ENCODE results near the gene IQGAP2.

DNA sequence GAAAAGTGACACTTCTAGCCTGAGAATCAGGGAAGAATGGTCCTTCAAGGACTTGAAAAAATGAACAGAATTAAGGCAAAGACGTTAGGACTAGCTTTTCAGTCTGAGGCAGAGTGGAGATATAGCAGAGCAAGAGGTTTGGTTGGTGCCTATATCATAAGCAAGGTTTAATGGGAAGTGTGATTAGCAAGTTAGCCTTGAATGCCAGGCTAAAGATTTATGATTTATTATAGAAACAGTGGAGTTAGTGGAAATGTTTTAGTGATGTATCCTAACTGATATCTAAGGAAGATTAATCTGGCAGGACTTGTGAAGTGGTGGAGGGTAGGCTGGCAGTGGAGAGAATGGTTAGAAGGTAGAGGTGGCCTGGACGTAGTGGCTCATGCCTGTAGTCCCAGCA, 213.1 kb downstream of the IQGAP2 start:
- no peak for TF ChIP-seq POLR2A (IDR thresholded peaks at IDR 0.05)
- TF ChIP-seq, protein P1, sequence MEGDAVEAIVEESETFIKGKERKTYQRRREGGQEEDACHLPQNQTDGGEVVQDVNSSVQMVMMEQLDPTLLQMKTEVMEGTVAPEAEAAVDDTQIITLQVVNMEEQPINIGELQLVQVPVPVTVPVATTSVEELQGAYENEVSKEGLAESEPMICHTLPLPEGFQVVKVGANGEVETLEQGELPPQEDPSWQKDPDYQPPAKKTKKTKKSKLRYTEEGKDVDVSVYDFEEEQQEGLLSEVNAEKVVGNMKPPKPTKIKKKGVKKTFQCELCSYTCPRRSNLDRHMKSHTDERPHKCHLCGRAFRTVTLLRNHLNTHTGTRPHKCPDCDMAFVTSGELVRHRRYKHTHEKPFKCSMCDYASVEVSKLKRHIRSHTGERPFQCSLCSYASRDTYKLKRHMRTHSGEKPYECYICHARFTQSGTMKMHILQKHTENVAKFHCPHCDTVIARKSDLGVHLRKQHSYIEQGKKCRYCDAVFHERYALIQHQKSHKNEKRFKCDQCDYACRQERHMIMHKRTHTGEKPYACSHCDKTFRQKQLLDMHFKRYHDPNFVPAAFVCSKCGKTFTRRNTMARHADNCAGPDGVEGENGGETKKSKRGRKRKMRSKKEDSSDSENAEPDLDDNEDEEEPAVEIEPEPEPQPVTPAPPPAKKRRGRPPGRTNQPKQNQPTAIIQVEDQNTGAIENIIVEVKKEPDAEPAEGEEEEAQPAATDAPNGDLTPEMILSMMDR (IDR thresholded peaks at IDR 0.05), result no peak

Measured in testis (tissue), 2 donors.